Prostate gland (tissue), 2 donors: ENCODE data around the gene SAMD4A. TPM values are rescaled to one million over a fixed set of nuclear protein-coding genes. Genes with fewer than 3 reads are reported as not detected.

Experiments
- DNase-seq: peaks from one replicate; pipeline ENCODE4 v3.0.0-alpha.2; 2019; ENCODE audit warnings: low spot score
- H3K27ac ChIP-seq, 2 donors: fragments of 200-600 bp; sonication (generic); 2 replicates each; pipeline ENCODE4 v1.5.1; 2017 to 2019
- H3K27me3 ChIP-seq: fragments of 200-600 bp; sonication (generic); replicated peaks from 2 replicates; pipeline ENCODE4 v1.5.1; 2019; ENCODE audit not compliant: insufficient read depth
- H3K36me3 ChIP-seq, 2 donors: fragments of 200-600 bp; sonication (generic); 1 replicate in 1 of 2; 2 replicates in 1 of 2; pipeline versions ENCODE4 v1.5.1 to v1.8.1; 2017 to 2019
- H3K4me1 ChIP-seq: fragments of 200-600 bp; sonication (generic); replicated peaks from 2 replicates; pipeline ENCODE4 v1.5.1; 2019
- H3K4me3 ChIP-seq, 2 donors: fragments of 200-600 bp; sonication (generic); 2 replicates each; pipeline ENCODE4 v1.5.1; 2017 to 2019
- H3K9me3 ChIP-seq: fragments of 200-600 bp; sonication (generic); 2 replicates; pipeline ENCODE4 v1.5.1; 2017
- POLR2A ChIP-seq: fragments of 450-650 bp; IDR thresholded peaks from one replicate; pipeline ENCODE4 v1.6.1; 2016; ENCODE audit warnings: antibody characterized with exemption, mild to moderate bottlenecking
- POLR2AphosphoS5 ChIP-seq: sonication (generic); formaldehyde crosslinking; IDR thresholded peaks from one replicate; pipeline ENCODE4 v1.6.1; 2017; ENCODE audit warnings: antibody characterized with exemption
- WGBS: methylation state at CpG from one replicate; pipeline ENCODE4 v1.1.5; 2018; 5-methylcytosine and 5-hydroxymethylcytosine counted together
- intact Hi-C: fragments of 100-400 bp; cut with DNase I; formaldehyde crosslinking; loops from one replicate; pipeline ENCODE4 v1.14.2; 2022
- total RNA-seq, 2 donors: library from RNA; depleted of rRNA; stranded (reverse); fragments of >200 nt; gene quantifications; one replicate each; pipeline ENCODE4 v1.1.0, GENCODE V29; 2016
- TF ChIP-seq, protein P1 (sequence below), 4 experiments: fragments of 200-600 bp in 2 of 4; fragments of 450-650 bp in 2 of 4; sonication (generic) in 2 of 4; IDR thresholded peaks; 1 replicate in 3 of 4; 2 replicates in 1 of 4; pipeline ENCODE4 v1.5.1; 2016 to 2019; ENCODE audit warnings: antibody characterized with exemption in 4 of 4, mild to moderate bottlenecking in 2 of 4, moderate library complexity in 2 of 4

SAMD4A gene
- total RNA-seq, 2 donors from 2014 or later: 18.1 to 38.5 TPM

DNA sequence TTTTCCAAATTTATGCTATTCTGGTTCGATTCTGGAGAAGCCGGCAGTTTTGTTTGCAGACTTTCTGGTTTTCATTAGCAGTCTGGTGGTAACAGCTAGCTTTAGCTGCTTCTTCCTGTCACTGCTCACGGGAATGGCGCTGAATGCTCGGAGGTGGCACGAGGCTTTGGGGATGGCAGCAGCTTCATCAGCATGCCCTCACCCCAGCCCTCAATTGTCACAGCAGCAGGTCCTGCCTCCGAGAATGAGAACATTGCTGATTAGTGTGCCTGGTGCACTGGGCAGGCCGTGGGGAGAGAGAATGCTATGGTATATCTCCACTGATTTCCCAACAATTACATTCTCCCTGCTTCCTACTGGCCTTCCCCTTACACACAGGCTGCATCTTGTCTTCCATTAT is 73.6 kb downstream of the SAMD4A start:
- Histone ChIP-seq H3K27me3 (no peaks in the 10 kb centered on the region), H3K4me3 (no peak overlapping the region), H3K27ac (no peak overlapping the region), H3K4me1 (no peaks in the 10 kb centered on the region), H3K36me3 (no peaks in the 10 kb centered on the region), H3K9me3 (no peaks in the 10 kb centered on the region)
- 74% methylated on average over 8 of the region's 8 CpGs for WGBS
- no peak for DNase-seq
- intact Hi-C loops: loop anchor here (5.0 kb wide), 1 partner anchor 37 kb away; no protein-coding TSS in a partner anchor
- TF ChIP-seq POLR2AphosphoS5 (no peak), POLR2A (no peak)
- TF ChIP-seq, protein P1, sequence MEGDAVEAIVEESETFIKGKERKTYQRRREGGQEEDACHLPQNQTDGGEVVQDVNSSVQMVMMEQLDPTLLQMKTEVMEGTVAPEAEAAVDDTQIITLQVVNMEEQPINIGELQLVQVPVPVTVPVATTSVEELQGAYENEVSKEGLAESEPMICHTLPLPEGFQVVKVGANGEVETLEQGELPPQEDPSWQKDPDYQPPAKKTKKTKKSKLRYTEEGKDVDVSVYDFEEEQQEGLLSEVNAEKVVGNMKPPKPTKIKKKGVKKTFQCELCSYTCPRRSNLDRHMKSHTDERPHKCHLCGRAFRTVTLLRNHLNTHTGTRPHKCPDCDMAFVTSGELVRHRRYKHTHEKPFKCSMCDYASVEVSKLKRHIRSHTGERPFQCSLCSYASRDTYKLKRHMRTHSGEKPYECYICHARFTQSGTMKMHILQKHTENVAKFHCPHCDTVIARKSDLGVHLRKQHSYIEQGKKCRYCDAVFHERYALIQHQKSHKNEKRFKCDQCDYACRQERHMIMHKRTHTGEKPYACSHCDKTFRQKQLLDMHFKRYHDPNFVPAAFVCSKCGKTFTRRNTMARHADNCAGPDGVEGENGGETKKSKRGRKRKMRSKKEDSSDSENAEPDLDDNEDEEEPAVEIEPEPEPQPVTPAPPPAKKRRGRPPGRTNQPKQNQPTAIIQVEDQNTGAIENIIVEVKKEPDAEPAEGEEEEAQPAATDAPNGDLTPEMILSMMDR (IDR thresholded peaks at IDR 0.05): no peak

DNA sequence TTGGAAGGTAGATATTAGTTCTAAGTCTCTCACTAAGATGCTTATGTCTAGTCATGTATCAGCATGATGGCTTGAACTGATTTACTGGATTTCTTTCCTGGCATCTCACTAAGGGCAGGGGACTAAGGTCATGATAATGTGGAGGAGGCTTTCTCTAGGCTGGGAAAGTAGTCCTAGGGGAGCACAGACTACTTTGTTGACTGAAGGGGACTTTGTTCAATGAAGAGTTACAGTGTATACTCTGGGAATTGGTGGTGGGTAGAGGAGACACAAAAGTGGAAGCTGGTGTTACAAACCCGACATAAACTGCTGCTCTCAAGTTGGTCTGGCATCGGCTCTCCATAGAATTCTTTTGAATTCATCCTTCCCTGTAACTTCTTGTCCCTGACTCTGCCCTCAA is 75.2 kb downstream of the SAMD4A start:
- no peak for DNase-seq
- H3K27me3 ChIP-seq: no peaks in the 10 kb centered on the region
- no peaks in the 10 kb centered on the region for H3K36me3 ChIP-seq
- H3K4me3 ChIP-seq: no peak overlapping the region
- H3K27ac ChIP-seq: no peak overlapping the region
- 77% methylated on average over 2 of the region's 2 CpGs for WGBS
- intact Hi-C loops: loop anchor here (5.0 kb wide), 1 partner anchor 35 kb away; no protein-coding TSS in a partner anchor
- H3K9me3 ChIP-seq: no peaks in the 10 kb centered on the region
- TF ChIP-seq POLR2A (no peak), POLR2AphosphoS5 (no peak)
- TF ChIP-seq, protein P1 (IDR thresholded peaks at IDR 0.05): no peak
- H3K4me1 ChIP-seq: no peaks in the 10 kb centered on the region

DNA sequence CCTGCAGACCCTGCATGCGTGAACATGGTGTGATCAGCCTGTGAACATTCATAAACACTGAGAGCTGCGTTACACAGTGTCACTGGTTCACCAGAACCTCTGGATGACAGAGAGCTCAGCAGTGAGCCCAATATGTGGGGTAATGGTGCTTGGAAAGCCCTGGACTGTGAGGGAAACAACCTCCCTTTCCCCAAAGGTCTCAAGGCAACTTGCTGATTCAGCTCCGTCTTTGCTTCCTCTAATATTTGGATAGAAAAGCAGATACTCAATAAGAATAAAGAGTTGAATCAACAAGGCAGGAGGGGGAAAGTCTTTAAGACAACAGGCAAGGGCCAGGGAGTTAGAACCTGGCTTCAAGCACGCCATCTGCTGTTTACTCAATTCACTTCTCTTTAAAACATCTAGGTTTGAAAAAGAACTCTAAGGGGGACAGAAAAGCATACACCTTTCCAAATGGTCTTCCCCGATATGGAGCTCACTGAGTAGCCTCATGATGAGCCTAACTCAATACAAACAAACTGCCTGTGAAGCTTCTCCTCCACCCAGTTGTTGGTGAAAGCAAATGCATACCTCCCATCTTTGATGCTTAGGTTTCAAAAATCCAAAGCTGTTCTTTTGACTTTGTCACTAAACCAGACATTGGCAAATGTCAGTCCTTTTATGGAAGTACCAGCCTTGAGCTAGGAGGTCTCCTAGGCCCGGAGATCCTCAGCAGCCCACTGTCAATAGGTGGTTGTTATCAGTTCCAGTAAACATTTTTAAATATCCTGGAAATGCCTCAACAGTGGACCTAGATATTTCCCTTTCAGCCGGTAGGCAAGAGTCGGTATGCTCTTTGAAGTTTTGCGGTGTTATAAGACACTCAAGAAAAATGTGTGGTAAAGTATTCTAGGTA is 76.1 kb downstream of the SAMD4A start:
- 59% methylated on average over 9 of the region's 9 CpGs for WGBS
- intact Hi-C loops: loop anchor here (5.0 kb wide), 1 partner anchor 34 kb away; no protein-coding TSS in a partner anchor
- no peak for DNase-seq
- Histone ChIP-seq H3K4me3 (no peak overlapping the region), H3K27me3 (no peaks in the 10 kb centered on the region), H3K27ac (no peak overlapping the region), H3K9me3 (no peaks in the 10 kb centered on the region), H3K4me1 (no peaks in the 10 kb centered on the region), H3K36me3 (no peaks in the 10 kb centered on the region)
- TF ChIP-seq POLR2AphosphoS5: no peak
- TF ChIP-seq, protein P1 (IDR thresholded peaks at IDR 0.05): no peak
- TF ChIP-seq POLR2A: no peak

DNA sequence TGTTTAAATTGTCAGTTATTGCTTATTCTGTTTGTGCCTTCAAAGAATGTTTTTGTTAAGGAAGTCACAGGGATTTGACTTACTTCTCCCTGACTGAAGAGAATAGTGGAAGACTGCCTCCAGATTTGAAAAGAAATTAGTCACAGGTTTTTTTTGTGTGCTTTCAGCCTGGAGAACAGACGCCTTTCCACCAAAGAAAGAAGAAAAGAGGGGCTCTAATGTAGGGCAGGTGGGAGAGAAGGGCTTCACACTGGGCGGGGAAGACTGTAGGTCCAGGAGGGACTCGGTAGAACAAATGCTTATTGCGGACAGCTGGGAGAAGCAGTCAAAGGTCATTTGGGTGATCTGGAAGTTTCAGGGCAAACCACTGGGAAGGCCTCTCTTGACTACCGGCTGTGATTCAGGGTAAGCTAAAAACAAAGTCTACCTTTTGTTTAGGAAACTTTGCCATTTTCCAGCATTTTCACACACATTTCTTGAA is 76.8 kb downstream of the SAMD4A start:
- no peaks in the 10 kb centered on the region for H3K4me1 ChIP-seq
- 86% methylated on average over 5 of the region's 5 CpGs for WGBS
- H3K36me3 ChIP-seq: no peaks in the 10 kb centered on the region
- H3K9me3 ChIP-seq: no peaks in the 10 kb centered on the region
- H3K4me3 ChIP-seq: no peak overlapping the region
- TF ChIP-seq POLR2AphosphoS5 (no peak), POLR2A (no peak)
- TF ChIP-seq, protein P1 (IDR thresholded peaks at IDR 0.05): no peak
- no peaks in the 10 kb centered on the region for H3K27me3 ChIP-seq
- DNase-seq: no peak
- intact Hi-C loops: loop anchor here (5.0 kb wide), 1 partner anchor 34 kb away; no protein-coding TSS in a partner anchor
- H3K27ac ChIP-seq: no peak overlapping the region
